Sigmoid colon (tissue), 4 donors: Measurements from ENCODE around the gene HDAC9.

Experiments used
- CTCF ChIP-seq, 4 experiments: fragments of 450-650 bp in 3 of 4; fragments of 200-600 bp in 1 of 4; IDR thresholded peaks; one replicate each; pipeline ENCODE4 v1.5.1; 2016 to 2019; ENCODE audit warnings: antibody characterized with exemption in 4 of 4, mild to moderate bottlenecking in 3 of 4, moderate library complexity in 2 of 4
- EP300 ChIP-seq, 4 donors: sonication (generic); formaldehyde crosslinking; IDR thresholded peaks; one replicate each; pipeline ENCODE4 v1.6.1; 2017; ENCODE audit warnings: antibody characterized with exemption in 4 of 4
- POLR2AphosphoS5 ChIP-seq, 4 donors: sonication (generic); formaldehyde crosslinking; IDR thresholded peaks; one replicate each; pipeline ENCODE4 v1.6.1; 2017; ENCODE audit warnings: antibody characterized with exemption in 4 of 4

- TF ChIP-seq CTCF (IDR thresholded peaks at IDR 0.05): no peak
- TF ChIP-seq POLR2AphosphoS5 (IDR thresholded peaks at IDR 0.05): no peak
- no peak for TF ChIP-seq EP300 (IDR thresholded peaks at IDR 0.05)
Measured at GRCh38 chr7:18521945-18522566, 26.5 kb downstream of the HDAC9 start.
